Stimulated activated naive CD4-positive, alpha-beta T cell (primary cell): Measurements from ENCODE around the gene PSKH1.
"Not testable (repeated sequence)": the region's sequence is repeated elsewhere in the genome, so short reads cannot be mapped to it uniquely, and the experiment has no call there.

Source experiments
- DNase-seq, 6 experiments: peaks; one replicate each; lab custom pipeline; 2025; lab: John Stamatoyannopoulos, UW

Gene PSKH1

DNA sequence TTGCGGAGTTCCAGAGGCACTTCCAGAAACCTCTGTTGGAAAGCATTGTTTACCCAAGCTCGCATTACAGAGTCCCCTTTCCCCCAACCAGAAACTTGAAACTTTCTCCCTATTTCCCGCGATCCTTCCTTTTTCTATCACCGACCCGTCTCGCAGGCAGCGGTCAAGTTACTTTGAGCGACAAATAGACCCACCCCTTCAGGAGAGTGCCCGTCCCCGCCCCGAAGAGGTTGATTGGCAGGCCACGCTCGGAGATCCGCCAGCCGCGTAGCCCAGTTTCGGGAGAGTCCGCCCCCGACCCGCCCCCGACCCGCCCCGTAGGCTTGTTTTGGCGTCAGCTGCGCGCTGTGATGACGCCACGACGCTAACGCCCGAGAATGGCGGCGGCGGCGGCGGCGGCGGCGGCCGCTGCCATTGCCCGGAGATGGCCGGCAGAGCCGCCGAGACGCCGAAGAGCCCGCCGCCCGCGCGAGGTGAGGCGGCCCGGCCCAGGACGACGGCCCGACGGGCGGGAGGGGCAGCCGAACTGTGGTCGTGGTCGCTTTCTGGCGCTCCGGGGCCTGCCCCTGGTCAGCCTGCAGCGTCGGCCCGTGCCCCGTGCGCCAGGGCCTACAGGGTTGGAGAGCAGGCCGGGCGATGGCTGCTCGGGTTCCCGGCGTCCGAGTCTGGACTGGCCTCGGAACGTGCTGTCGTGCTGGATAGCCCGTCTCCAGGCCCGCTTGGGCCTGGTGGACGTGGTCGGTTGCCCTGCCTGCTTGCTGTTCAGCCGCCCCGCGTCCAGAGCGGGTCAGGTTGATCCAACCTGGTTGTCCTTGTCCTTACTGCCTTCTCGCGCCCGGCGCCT, at the start of gene PSKH1:
PSKH1 (plus strand) TSS at position 356 of the 844 bp plus-strand sequence. CDS start 15,496 bp downstream, outside the sequence.
- peak; percentile 80 to 94 (median 91) for DNase-seq

DNA sequence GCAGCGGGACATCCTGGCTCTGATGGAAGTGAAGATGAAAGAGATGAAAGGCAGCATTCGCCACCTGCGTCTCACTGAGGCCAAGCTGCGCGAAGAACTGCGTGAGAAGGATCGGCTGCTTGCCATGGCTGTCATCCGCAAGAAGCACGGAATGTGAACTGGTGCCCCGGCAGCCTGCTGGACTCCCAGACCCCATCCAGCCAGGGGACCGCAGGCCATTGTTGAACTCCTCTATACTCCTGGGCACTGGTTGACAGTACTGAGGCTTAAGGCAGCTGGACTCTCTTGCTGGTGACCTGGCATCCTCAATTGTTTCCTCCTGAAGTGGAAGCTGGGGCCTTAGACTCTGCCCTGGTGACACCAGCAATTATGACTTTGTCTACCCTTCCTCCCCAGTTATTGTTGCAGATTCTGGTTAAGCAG, 49.7 kb upstream of the PSKH1 start:
- no peak for DNase-seq

DNA sequence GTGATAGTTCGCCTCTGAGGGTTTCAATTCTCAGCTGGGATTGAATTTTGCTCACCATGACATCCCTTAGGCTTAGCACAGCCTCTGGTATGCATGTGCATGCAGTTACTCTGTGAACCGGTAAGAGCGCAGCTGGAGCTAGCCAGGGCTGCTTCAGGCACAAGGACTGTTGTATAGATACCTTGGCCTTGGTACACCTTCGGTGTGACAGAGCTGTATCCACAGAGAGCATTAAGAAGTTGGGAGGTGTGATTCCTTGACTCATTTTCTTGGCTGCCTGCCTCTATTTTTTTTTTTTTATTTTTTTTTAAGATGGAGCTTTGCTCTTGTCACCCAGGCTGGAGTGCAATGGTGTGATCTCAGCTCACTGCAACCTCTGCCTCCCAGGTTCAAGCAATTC, 48.6 kb upstream of the PSKH1 start:
- no peak for DNase-seq

DNA sequence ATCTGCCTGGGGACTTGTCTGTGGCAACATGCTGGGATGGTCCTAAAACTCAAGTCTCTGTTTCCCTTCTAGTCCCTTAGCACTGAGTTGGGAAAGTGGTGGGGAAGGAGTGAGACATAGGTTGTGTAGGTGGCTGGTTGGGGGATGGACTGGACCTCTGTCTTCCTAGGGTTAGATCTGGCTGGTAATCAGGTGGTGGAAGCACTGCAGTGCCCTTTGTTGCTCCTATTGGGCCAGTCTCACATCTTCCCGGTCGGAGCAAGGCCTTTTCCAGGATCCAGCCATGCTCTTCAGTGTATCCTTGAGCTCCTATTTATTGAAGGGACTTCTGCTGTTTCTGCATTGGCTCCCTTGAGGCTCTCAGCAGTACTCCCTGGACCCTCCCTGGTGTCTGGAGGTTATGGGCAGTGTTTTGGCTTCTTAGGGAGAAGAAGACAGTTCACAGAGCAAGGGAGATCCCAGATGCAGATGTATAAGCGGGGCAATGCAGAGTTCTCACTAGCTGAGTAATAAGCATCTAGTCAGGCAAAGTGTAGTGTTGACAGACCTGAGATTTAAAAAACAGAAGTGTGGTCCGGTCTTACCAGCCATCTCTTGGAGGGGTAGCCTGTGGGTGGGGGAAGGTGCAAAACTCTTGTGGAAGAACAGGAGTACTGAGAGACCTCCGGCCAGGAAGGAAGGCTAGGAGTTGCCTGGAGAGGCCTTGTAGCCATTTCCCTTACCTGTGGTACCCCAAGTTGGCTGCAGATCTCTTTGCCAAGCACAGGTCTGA, 47.6 kb upstream of the PSKH1 start:
- DNase-seq = no peak

DNA sequence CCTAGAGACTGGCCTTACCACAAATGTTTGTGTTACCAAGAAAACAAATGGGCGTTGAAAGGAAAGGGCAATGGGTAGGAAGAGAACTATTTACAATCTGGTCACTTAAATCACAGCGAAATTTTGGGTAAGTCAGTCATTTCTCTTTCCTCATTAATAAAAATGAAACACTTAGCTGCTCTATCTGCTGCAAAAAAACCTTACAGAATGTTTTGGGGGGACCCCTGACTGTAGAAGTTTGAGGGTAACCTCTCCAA, 47.1 kb upstream of the PSKH1 start:
- DNase-seq = no peak

DNA sequence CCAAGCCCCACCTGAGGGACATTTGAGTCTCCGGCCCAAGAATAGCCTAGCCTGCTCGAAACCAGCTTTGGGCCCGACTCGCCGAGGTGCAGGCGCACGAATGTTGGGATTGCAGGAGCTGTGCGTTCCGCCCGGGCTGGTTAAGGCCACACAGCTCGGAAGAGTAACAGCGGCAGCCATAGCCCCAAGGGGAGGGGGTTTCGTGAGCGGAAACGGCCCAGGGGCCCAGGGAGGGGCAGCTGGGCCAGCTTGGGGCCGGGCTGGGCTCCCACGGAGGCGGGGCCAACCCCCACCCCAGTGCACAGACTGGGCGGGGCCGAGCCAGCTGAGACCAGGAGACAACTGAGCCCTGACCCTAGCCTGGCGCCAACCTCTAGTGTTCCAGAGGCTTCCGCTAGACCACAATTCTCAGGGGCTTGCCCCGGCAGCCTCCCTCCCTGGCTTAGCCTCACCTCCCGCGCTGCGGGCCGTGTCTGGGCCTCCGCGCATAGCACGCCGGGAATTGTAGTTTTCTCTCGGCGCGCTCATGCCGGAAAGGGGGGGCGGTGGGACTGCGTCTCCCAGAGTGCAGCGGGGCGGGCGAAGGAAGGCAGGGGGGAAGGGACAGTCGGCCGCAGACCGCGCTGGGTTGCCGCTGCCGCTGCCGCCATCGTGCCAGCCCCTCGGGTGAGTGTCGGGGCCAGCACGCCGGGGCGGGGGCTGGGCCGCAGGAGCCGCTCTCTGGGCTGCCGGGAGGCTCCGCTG, 46.6 kb upstream of the PSKH1 start, which contains the start of gene NUTF2:
NUTF2 (plus strand) TSS at position 614 of the 744 bp plus-strand sequence. CDS start 18,198 bp downstream, outside the sequence.
- DNase-seq = peak; percentile 89 to 95 (median 94)

DNA sequence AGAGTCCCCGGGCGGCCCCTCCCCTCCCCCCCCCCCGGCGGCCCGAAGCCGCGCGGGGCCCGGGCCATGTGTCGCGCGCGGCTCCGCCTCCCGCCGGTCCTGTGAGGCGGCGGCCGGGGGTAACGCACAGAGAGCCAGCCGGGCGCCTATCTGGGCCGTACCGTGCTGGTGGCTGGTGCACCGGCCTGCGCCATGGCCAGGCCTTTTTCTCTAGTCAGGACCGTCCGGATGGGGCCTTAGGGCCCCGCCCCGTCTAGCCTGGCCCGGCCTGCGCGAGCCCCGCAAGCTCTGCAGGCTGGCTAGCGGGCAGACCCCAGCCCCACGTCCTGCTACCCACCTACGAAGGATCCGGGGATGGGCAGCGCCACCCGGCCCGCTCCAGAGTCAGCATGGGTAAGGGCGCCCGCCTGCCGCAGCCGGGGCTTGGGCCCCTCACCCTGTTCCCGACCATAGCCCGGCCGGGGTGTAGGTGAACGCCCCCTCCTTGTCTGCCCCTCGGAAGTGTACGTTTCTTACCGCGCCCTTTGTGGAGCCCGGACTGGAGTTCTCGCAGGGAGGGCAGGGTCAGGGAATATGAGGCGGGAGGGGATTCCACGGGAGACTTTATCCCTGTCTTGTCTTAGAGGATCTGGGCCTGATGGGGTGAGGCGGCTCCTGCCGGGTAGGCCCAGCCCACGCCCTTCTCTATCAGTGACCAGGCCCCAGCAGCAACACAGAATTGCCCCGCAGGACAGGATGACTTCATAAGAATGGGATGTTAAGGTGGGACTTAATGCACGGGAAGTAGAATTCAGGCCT, 45.8 kb upstream of the PSKH1 start, which contains the start of gene CENPT:
CENPT (minus strand) TSS at position 630 of the 798 bp plus-strand sequence. CDS start 13,834 bp downstream, outside the sequence.
- DNase-seq = peak in 1 of 6 experiments; percentile 78

DNA sequence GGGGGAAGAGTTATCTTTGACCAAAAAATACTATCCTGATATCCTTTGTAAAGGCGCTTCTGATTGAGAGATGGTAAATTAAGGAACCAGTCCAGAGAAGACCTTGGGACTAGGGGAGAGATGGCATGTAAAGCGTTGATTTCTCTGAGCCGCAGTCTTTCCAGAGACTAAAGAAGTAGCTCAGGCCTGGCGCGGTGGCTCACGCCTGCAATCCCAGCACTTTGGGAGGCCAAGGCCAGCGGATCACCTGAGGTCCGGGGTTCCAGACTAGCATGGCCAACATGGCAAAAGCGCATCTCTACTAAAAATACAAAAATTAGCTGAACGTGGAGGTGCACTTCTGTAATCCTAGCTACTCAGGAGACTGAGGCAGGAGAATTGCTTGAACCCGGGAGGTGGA, 44.9 kb upstream of the PSKH1 start:
- no peak for DNase-seq

DNA sequence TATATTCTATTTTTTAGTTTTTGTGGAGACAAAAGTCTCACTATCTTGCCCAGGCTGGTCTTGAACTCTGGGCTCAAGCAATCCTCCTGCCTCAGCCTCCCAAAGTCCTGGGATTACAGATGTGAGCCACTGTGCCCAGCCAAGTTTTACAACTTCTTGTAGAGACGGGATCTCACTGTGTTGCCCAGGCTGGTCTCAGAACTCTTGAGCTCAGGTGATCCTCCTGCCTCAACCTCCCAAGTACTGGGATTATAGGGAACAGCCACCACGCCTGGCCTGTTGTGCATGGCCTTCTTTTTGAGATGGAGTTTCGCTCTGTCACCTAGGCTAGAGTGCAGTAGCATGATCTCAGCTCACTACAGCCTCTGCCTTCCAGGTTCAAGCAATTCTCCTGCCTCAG, 39.4 kb upstream of the PSKH1 start:
- DNase-seq = no peak

DNA sequence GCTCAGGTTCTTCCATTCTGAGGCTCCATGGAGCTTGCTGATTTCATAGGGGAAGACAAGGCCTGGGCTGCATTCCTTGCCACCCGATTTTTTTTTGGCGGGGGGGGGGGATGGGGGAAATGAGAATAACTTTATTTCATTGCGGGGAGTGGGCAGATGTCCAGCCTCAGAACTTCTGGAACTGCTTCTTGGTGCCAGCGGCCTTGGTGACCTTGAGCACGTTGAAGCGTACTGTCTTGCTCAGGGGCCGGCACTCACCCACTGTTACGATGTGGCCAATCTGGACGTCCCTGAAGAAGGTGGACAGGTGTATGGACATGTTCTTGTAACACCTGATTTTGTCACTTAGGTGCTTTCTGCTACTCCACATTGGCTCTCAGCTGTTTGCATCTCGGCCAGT, 37.3 kb upstream of the PSKH1 start:
- no peak for DNase-seq

DNA sequence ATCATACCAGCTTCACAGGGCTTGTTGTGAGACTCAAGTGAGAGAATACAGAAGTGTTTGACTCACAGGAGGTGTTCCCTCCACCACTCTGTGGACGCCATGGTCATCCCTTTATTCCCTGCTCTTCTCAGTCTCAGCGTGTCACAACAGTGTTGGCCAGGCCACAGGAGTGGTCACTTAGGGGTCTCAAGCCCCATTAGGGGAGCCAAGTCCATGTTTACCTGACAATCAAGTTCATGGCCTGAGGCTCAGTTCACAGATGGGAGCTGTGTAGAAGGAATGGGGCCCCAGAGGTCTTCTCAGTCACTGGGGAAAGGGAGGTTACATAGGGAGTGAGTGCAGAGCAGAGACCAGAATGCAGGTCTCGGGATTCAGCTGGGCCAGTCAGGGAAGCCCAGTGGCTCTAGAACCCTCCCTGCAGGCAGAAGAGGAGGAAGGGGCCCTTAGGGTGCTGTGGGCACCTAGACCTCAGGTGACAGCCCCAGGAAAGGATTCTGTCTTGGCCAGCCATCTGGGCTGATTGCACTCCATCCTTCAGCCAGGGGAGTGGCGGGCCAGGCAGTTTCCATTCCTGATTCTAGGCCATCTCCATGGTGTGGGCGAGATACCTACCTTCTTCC, 36.0 kb upstream of the PSKH1 start:
- DNase-seq = no peak

DNA sequence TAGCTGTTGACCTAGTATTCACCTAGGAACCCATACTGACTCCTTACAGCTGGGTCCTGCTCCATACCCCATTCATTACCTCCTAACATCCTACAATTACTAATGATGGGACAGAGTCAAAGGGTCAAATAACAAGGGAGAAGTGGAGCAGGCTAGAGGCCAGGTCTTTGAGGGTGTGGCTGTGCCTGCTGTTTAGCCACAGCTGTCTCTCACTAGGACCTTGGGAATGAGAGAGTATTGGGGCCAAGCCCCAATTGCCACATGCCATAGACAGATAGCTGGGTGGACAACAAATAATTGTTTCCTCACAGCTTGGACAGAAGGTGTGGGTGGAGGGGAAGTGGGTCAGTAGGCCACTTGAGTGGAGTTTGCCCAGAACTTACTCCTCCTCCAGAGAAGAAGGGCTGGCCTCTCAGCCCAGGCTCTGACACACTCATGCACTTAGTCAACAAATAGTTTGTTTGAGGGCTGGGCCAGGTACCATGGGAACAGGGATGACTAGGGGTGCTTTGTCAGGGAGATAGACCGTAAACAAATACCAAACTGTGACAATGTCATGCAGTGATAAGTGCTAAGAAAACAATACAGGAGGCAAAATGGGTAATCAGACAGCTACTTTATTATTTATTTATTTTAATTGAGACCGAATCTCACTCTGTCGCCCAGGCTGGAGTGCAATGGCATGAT, 35.4 kb upstream of the PSKH1 start:
- DNase-seq = no peak

DNA sequence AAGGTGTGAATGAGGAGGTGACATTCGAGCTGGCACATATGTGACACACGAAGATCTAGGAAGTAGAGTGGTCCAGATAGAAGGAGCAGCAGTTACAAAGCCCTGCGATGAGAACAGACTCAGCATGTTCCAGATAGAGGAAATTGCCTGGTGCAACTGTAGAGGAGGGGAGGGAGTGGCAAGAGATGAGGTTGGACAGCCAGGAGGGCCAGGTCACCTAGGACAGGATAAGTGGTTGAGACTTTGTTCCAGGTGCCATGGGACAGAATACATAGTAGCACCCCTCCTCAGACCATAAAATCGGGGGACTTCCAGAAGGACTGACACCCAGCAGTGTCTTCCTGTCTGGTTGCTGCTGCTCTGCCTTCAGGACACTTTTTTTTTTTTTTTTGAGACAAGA, 34.6 kb upstream of the PSKH1 start:
- no peak for DNase-seq

DNA sequence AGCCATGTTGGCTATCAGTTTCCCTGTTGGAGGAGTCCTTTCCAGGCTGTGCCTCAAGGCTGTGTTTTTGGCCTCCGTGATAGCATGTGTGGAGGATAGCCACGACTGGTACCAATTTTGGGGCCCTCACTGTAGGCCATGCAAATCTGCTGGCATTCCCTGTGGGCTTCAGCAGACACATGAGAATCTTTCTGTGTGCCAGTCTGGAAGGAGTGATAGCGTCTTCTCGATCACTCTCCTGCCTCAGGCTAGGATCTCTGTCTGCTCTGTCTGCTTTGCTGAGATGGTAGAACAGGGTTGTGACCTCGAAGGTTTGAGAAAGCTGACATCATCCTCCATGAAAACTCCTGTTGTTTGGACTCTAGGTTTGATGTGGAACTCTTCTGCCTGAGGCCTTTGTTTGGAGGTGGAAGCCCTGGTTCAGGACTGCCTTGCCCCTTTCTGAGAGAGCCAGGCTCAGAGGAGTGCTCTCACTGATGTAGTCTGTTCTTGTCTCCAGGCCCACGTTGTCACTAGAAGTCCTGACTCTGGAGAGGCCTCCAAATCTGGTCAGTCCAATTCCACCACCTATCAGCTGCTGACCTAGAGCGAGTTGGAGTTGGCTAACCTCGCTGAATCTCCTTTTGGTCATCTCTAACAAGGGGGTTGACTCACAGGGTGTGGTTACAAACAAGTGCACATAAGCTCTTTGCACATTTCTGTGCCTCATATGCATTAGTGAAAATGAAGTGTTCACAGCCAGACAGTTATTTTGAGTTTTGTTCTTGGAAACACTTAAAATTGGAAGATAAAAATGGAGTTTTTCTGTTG, 32.3 kb upstream of the PSKH1 start:
- no peak for DNase-seq

DNA sequence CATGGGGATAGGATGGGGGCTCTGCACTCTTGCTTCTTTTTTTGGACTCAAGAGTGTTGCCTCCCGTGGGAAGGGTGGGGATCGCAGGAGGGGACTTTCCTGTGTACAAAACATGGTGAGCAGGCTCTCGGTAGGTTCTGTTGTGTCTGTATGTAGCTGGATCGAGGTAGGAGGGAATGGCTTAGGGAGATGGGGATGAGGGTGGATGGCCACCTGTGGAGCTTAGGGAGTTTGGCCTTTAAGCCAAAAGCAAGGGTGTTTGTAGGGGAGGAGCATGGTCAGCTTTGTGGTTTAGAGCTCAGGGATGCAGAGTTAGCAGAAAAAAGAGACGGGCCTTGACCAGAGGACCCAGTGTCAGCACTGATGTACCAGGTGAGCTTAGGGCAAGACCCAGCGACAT, 31.2 kb upstream of the PSKH1 start:
- no peak for DNase-seq

DNA sequence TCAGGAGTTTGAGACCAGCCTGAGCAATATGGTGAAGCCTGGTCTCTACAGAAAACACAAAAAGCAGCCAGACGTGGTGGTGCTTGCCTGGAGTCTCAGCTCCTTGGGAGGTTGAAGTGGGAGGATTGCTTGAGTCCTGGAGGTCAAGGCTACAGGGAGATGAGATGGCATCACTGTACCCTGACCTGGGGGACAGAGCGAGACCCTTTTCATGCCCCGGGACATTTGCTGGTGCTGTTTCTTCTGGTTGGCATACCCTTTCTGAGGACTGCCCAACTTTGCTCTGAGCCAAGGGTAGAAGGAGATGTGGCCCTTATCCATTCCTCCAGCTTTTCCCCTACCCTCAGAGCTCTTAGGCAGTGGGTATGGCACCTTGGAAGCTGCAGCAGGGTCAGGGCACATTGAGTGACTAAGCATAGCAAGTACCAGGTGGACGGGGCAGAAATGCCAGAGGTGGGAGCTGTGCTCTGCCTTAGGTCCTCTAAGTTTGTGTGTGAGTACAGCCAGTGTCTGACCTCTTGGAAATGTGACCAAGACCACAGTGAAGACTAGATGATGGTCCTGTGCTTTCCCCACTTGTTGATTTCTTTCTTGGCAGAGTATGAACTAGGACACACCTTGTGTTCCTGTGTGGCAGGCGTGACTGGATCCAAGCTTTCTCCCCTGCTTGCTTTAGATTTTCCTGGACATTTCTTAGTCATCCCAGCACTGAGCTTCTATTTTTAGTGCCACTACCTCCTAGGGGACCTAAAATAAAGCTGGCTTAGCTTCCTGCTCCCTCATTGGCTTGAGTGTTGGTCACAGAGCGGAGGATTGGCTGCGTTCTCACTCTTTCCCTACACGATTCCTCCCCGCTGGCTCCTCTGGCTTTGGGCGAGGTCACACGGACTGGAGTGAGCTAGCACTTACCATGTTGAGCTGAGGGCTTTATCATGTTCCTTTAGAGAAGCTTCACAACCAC, 30.2 kb upstream of the PSKH1 start:
- no peak for DNase-seq

DNA sequence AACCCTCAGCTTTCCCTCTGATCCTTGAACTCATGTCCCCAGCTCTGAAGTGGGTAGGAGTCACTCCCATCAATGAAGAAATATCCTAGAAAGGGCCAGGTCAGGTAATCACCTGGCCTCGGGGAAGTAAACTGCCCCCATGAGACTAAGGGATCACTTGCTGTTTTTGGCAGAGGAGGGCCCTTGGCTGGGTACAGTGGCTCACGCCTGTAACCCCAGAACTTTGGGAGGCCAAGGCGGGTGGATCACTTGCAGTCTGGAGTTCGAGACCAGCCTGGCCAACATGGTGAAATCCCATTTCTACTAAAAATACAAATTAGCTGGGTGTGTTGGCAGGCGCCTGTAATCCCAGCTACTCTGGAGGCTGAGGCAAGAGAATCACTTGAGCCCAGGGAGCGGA, 29.0 kb upstream of the PSKH1 start:
- DNase-seq = not testable (repeated sequence)

DNA sequence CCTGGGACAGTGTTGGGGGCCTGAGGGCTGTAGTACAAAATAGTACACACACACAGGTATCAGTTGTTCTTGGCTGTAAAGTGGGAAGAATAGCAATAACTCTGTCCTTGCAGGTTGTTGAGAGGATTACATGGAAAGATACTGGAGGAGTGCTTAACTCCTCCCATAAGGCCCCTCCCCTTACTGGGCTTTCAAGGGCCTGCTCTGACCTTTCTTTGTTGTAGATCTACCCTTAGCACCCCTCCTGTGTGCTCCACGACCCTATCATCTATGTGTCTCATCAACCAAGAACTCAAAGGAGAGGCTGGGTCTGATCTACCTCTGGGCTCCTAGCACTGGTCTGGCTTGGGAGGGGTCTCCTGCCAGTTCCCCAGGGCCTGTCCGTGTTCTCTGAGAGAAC, 28.5 kb upstream of the PSKH1 start:
- no peak for DNase-seq
